Tibial nerve (tissue), 4 donors: ENCODE results near the gene ADCY2. TPM values are rescaled to one million over a fixed set of nuclear protein-coding genes. Genes with fewer than 3 reads are reported as not detected.

Experiments used
- DNase-seq, 2 donors: peaks; one replicate each; pipeline ENCODE4 v3.0.0-alpha.2; 2019; ENCODE audit warnings: low spot score in 2 of 2
- H3K27ac ChIP-seq, 4 donors: fragments of 200-600 bp; sonication (generic) in 3 of 4; one replicate each; pipeline ENCODE4 v1.5.1; 2017 to 2019; ENCODE audit warnings: mild to moderate bottlenecking in 1 of 4
- H3K27me3 ChIP-seq, 2 donors: fragments of 200-600 bp; sonication (generic) in 1 of 2; one replicate each; pipeline versions ENCODE4 v1.5.1 to v1.6.0; 2017 to 2019
- H3K36me3 ChIP-seq, 3 donors: fragments of 200-600 bp; sonication (generic); one replicate each; pipeline ENCODE4 v1.5.1; 2018 to 2019
- H3K4me1 ChIP-seq, 4 donors: fragments of 200-600 bp; sonication (generic) in 3 of 4; one replicate each; pipeline ENCODE4 v1.5.1; 2017 to 2019
- H3K4me3 ChIP-seq, 4 donors: fragments of 200-600 bp; sonication (generic) in 3 of 4; one replicate each; pipeline ENCODE4 v1.5.1; 2017 to 2019; ENCODE audit warnings: mild to moderate bottlenecking in 1 of 4, moderate library complexity in 1 of 4
- H3K9me3 ChIP-seq, 4 donors: fragments of 200-600 bp; sonication (generic) in 3 of 4; one replicate each; pipeline ENCODE4 v1.5.1; 2017 to 2019
- EP300 ChIP-seq, 2 donors: sonication (generic); formaldehyde crosslinking; IDR thresholded peaks; one replicate each; pipeline ENCODE4 v1.6.1; 2017; ENCODE audit warnings: antibody characterized with exemption in 2 of 2, mild to moderate bottlenecking in 1 of 2
- POLR2A ChIP-seq, 2 donors: fragments of 450-650 bp; IDR thresholded peaks; one replicate each; pipeline ENCODE4 v1.6.1; 2017; ENCODE audit warnings: antibody characterized with exemption in 2 of 2, mild to moderate bottlenecking in 2 of 2, moderate library complexity in 2 of 2
- WGBS, 2 donors: methylation state at CpG; one replicate each; pipeline ENCODE4 v1.1.5; 2018; 5-methylcytosine and 5-hydroxymethylcytosine counted together
- total RNA-seq, 4 donors: library from RNA; depleted of rRNA; stranded (reverse); fragments of >200 nt; gene quantifications; one replicate each; pipeline ENCODE4 v1.1.0, GENCODE V29; 2016
- TF ChIP-seq, protein P1 (sequence below), 5 experiments: fragments of 200-600 bp in 3 of 5; fragments of 450-650 bp in 2 of 5; sonication (generic) in 3 of 5; IDR thresholded peaks; one replicate each; pipeline ENCODE4 v1.5.1; 2016 to 2019; ENCODE audit warnings: antibody characterized with exemption in 5 of 5, mild to moderate bottlenecking in 3 of 5, moderate library complexity in 2 of 5

The ADCY2 gene
- total RNA-seq, 4 donors from 2014 or later: 4.2 to 11.8 (median 10.0) TPM

DNA sequence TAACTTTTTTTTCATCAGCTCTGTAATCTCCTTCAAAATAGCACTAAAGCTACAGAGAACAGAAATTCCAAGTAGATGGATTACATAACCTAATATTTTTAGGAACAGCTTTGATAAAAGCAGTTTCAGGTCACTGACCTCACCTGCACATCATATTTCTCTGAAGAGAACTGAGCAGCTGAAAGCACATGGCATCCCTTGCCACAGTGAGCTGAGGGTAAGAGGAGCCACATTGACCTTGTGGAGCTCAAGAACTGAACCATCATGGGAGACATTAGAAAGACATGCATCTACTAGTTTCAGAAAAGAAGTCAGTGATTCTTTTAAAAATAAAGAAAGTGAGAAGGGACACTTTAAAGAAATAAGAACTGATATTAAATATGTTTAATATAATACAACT is 232.3 kb downstream of the ADCY2 start:
- no peak for DNase-seq
- Histone ChIP-seq H3K27me3 (no peaks in the 10 kb centered on the region), H3K4me3 (no peak overlapping the region), H3K4me1 (no peaks in the 10 kb centered on the region), H3K27ac (no peak overlapping the region), H3K36me3 (no peaks in the 10 kb centered on the region), H3K9me3 (no peaks in the 10 kb centered on the region)
- TF ChIP-seq POLR2A (IDR thresholded peaks at IDR 0.05) (no peak), EP300 (IDR thresholded peaks at IDR 0.05) (no peak)
- TF ChIP-seq, protein P1, sequence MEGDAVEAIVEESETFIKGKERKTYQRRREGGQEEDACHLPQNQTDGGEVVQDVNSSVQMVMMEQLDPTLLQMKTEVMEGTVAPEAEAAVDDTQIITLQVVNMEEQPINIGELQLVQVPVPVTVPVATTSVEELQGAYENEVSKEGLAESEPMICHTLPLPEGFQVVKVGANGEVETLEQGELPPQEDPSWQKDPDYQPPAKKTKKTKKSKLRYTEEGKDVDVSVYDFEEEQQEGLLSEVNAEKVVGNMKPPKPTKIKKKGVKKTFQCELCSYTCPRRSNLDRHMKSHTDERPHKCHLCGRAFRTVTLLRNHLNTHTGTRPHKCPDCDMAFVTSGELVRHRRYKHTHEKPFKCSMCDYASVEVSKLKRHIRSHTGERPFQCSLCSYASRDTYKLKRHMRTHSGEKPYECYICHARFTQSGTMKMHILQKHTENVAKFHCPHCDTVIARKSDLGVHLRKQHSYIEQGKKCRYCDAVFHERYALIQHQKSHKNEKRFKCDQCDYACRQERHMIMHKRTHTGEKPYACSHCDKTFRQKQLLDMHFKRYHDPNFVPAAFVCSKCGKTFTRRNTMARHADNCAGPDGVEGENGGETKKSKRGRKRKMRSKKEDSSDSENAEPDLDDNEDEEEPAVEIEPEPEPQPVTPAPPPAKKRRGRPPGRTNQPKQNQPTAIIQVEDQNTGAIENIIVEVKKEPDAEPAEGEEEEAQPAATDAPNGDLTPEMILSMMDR (IDR thresholded peaks at IDR 0.05): no peak

DNA sequence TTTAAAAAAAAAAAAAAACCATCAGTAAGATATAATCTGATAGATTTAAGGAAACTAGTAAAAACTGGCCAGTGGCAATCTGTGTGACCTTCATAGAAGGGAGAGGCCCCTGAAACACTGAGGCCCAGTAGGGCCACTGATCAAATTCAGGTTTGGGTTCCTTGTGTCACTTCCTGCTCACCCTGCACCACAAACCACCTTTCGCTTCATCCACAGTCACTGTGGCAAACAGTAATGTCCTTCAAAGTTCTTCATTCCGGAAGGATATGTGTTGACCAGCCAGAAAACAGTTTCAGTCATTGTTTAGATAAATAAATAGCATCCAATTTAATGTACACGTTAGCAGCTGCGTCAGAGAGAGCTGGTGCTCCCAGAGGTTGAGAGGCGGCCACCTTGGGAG is 232.9 kb downstream of the ADCY2 start:
- no peak for TF ChIP-seq EP300 (IDR thresholded peaks at IDR 0.05)
- TF ChIP-seq, protein P1 (IDR thresholded peaks at IDR 0.05): no peak
- no peak for TF ChIP-seq POLR2A (IDR thresholded peaks at IDR 0.05)
- 68 to 78% methylated on average over 5 of the region's 5 CpGs for WGBS, 2 donors
- no peak for DNase-seq
- Histone ChIP-seq H3K36me3 (no peaks in the 10 kb centered on the region), H3K4me3 (no peak overlapping the region), H3K4me1 (no peaks in the 10 kb centered on the region), H3K27me3 (no peaks in the 10 kb centered on the region), H3K27ac (no peak overlapping the region), H3K9me3 (no peaks in the 10 kb centered on the region)

DNA sequence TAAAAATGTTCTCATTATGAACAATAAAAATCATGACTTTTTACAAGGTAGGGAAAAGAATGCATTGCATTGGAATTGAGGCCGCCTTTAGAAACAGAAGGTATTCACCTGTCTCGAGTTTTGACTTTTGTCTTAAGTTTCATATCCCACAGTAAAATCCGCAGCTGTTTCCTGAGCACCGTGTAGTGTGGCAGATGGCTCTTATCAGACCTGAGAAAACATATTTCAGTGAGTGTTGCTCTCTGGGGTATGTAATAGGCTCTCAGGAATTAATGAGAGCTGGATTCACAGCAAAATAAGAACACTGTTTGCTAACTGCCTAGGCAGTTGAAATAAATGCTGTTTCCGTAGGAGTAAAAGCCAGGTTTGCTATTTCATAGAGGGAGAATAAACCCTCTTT is 233.6 kb downstream of the ADCY2 start:
- WGBS, 2 donors: 69 to 72% methylated on average over 5 of the region's 5 CpGs
- H3K27me3 ChIP-seq: no peaks in the 10 kb centered on the region

GRCh38 chr5:7634837-7635236 is 238.9 kb downstream of the ADCY2 start:
- no peak overlapping the region for H3K4me3 ChIP-seq
- TF ChIP-seq POLR2A (IDR thresholded peaks at IDR 0.05) (no peak), EP300 (IDR thresholded peaks at IDR 0.05) (no peak)
- TF ChIP-seq, protein P1 (IDR thresholded peaks at IDR 0.05): no peak
- H3K27me3 ChIP-seq: no peaks in the 10 kb centered on the region
- 95% methylated on average over 3 of the region's 3 CpGs for WGBS, 2 donors
- DNase-seq: no peak
- peaks cover 0 to 6% (median 0%) of the 10 kb centered on the region in 4 donors for H3K9me3 ChIP-seq
- no peak overlapping the region for H3K27ac ChIP-seq
- H3K36me3 ChIP-seq: no peaks in the 10 kb centered on the region
- H3K4me1 ChIP-seq: no peaks in the 10 kb centered on the region

More for the DNA sequence above, 233.6 kb downstream of the ADCY2 start:
- Histone ChIP-seq H3K36me3 (no peaks in the 10 kb centered on the region), H3K4me1 (no peaks in the 10 kb centered on the region), H3K9me3 (no peaks in the 10 kb centered on the region), H3K4me3 (no peak overlapping the region), H3K27ac (no peak overlapping the region)
- no peak for TF ChIP-seq POLR2A (IDR thresholded peaks at IDR 0.05)
- TF ChIP-seq EP300 (IDR thresholded peaks at IDR 0.05): no peak
- TF ChIP-seq, protein P1 (IDR thresholded peaks at IDR 0.05): no peak
- DNase-seq: no peak

GRCh38 chr5:7638456-7638855 is 242.5 kb downstream of the ADCY2 start:
- WGBS, 2 donors: 68 to 80% methylated on average over 4 of the region's 4 CpGs
- no peak overlapping the region for H3K27ac ChIP-seq
- no peaks in the 10 kb centered on the region for H3K36me3 ChIP-seq
- TF ChIP-seq, protein P1 (IDR thresholded peaks at IDR 0.05): no peak
- no peak for TF ChIP-seq EP300 (IDR thresholded peaks at IDR 0.05)
- no peak for TF ChIP-seq POLR2A (IDR thresholded peaks at IDR 0.05)
- no peaks in the 10 kb centered on the region for H3K27me3 ChIP-seq
- no peak for DNase-seq
- H3K9me3 ChIP-seq: peaks cover 0 to 33% (median 7%) of the 10 kb centered on the region in 4 donors
- no peaks in the 10 kb centered on the region for H3K4me1 ChIP-seq
- no peak overlapping the region for H3K4me3 ChIP-seq
